ENCODE data around the gene FAM241A. TPM values are rescaled to one million over a fixed set of nuclear protein-coding genes. Genes with fewer than 3 reads are reported as not detected.
A peak's percentile ranks its signal among the peaks of the same experiment; 100 is the strongest.
"Not testable (repeated sequence)": the region's sequence is repeated elsewhere in the genome, so short reads cannot be mapped to it uniquely, and the experiment has no call there.

The FAM241A gene
- total RNA-seq, 2 donors from 2014 or later: 4.2 to 5.0 TPM

DNA sequence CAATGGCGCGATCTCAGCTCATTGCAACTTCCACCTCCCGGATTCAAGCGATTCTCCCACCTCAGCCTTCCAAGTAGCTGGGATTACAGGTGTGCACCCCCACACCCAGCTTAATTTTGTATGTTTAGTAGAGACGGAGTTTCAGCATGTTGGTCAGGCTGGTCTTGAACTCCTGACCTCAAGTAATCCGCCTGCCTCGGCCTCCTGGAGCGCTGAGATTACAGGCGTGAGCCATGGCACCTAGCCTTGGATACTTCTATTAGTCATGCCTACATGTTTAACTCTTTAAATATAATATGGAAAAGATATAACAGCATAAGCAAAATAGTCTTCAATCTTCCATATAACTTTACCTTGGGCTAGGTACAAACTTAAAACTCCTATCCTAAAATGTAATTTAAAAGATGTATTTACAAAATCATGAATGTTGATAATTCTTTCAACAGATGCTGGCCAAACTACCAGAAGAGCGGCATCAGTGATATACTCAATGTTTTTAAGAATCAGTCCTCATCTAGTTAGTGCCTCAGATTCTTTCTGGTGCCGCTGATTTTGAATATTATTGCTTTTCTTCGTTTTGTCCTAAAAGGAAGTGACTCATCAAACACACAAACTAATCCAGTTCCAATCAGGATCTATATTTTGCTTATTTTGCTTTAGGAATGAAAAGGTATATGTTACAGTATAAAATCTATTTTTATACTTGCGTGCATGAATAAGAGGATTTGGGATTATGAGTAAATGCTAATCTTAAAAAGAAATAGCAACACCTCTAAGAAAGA lies 23.7 kb downstream of the FAM241A start:
- Mint-ChIP-seq H3K27me3 (ENCODE audit: low read depth) (no peaks in the 10 kb centered on the region), H3K4me1 (ENCODE audit: low read depth) (peaks cover 40% of the 10 kb centered on the region), H3K36me3 (ENCODE audit: insufficient read depth in 2 of 2) (peaks cover 0 to 4% of the 10 kb centered on the region in 2 donors), H3K9me3 (no peaks in the 10 kb centered on the region), H3K4me3 (no peak overlapping the region), H3K27ac (no peak overlapping the region)
- no peak for ATAC-seq (replicated peaks in 1 of 2)
- no peak for DNase-seq

DNA sequence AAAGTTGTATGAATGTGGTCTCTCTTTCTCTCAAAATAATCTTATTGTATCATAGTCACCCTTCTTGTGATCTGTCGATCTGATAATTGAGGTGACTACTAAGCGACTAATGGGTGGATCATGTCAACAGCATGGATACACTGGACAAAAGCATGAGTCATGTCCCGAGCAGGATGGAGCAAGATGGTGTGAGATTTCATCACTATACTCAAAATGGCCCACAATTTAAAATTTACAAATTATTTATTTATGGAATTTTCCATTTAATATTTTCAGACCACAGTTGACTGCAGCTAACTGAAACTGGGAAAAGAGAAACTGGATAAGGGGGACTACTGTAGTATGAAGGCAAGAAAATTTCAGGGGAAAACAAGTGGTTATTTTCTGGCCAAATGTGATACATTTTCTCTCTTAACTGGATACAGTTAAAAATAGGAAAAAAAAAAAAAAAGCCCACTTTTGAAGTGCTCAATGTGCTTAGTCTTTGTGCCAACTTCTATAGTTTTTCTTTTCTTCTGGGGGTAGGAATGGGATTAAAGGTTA lies 25.3 kb downstream of the FAM241A start:
- ATAC-seq (replicated peaks in 1 of 2) (peak; percentile 57 to 79), DNase-seq (no peak)
- Mint-ChIP-seq H3K4me3 (peak overlapping the region; percentile 23 to 60), H3K27ac (peak overlapping the region; percentile 54), H3K9me3 (no peaks in the 10 kb centered on the region), H3K4me1 (ENCODE audit: low read depth) (peaks cover 52% of the 10 kb centered on the region), H3K36me3 (ENCODE audit: insufficient read depth in 2 of 2) (peaks cover 0 to 9% of the 10 kb centered on the region in 2 donors), H3K27me3 (ENCODE audit: low read depth) (no peaks in the 10 kb centered on the region)

DNA sequence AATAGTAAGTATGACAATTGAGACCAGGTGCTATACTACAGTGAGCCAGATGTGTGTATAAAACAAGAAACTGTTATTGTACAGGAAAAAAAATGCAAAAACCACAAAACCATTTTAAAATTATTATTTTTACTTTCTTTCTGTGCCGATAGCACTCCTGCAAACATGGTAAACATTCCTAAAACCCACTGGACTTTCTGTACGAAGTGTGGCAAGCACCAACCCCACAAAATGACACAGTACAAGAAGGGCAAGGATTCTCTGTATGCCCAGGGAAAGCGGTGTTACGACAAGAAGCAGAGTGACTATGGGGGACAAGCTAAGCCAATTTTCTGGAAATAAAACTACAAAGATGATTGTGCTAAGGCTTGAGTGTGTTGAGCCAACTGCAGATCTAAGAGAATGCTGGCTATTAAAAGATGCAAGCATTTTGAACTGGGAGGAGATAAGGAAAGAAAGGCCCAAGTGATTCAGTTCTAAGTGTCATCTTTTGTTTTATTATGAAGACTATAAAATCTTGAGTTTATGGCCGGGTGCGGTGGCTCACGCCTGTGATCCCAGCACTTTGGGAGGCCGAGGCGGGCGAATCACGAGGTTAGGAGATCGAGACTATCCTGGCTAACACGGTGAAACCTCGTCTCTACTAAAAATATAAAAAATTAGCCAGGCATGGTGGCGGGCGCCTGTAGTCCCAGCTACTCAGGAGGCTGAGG lies 26.0 kb downstream of the FAM241A start:
- Mint-ChIP-seq H3K4me1 (ENCODE audit: low read depth) (peaks cover 59% of the 10 kb centered on the region), H3K4me3 (peak overlapping the region in 1 of 2 donors; percentile 60)
- H3K27ac Mint-ChIP-seq; H3K36me3 Mint-ChIP-seq (ENCODE audit: insufficient read depth in 2 of 2); DNase-seq; H3K9me3 Mint-ChIP-seq; H3K27me3 Mint-ChIP-seq (ENCODE audit: low read depth): not testable (repeated sequence)
- ATAC-seq (replicated peaks in 1 of 2): peak in 1 of 2 donors; percentile 27

DNA sequence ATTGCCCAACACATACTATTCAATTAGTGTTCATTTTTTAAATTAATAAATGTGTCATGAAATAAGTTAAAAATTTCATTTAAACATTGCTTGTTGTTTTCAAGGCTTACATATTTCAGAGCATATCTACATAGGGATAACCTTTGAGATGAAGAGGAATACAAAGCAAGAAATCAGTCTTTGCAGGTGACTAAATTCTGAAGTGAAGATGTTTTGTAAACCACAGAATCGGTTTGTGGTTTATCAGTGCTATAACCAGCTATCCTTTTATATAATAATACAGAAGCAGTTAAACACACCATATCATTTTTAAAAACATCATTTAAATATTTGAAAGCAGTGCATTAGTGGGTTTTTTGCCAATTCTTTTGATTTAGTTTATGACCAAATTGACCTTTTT lies 26.9 kb downstream of the FAM241A start:
- ATAC-seq (replicated peaks in 1 of 2): peak; percentile 32 to 38

DNA sequence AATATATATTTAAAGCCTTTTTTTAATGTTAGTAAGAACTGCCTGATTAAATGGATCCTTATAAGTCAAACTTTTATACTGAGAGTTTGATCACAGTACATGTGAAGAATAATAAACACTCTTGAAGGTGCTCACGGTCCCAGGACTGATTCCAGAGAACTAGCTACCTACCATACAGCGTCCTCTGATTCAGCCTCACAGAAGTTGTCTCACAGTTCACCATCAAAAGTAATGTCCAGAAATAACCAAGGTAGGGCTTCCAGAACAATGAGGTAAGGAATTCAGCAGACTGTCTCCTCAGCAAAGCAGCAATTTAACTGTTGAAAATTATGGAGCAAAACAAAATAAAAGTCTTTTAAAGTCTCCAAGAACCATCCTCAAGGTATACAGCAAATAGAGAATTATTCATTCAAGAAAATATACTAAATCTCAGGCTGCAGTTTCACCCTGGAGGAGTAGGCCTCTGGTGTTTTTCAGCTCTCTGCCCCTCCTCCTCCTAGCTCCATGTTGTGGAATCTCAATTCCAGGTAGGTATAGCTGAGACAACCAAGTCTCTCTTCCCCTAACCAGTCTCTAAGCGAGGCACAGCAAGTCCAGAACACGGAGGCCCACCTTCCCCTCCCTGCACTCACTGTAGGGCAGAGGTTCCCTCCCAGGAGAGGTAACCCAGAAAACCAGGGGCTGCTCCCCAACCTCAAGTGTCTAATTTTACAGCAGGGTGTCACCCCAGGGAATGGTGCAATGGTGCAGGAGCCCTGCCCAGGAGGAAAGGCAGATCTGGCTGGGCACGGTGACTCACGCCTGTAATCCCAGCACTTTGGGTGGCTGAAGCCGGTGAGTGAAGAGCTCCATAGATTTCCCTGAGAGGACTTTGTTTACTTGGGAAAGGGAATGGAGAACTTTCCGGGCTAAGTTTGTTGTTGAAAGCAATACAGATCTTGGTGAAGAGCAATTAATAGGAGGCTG lies 28.6 kb downstream of the FAM241A start:
- H3K36me3 Mint-ChIP-seq (ENCODE audit: insufficient read depth in 2 of 2): peaks cover 0 to 9% of the 10 kb centered on the region in 2 donors
- peaks cover 70% of the 10 kb centered on the region for H3K4me1 Mint-ChIP-seq (ENCODE audit: low read depth)
- no peak overlapping the region for H3K4me3 Mint-ChIP-seq
- H3K9me3 Mint-ChIP-seq: no peaks in the 10 kb centered on the region
- H3K27me3 Mint-ChIP-seq (ENCODE audit: low read depth): no peaks in the 10 kb centered on the region
- ATAC-seq (replicated peaks in 1 of 2) (no peak), DNase-seq (no peak)
- H3K27ac Mint-ChIP-seq: no peak overlapping the region

More for the DNA sequence above, 26.9 kb downstream of the FAM241A start:
- H3K27me3 Mint-ChIP-seq (ENCODE audit: low read depth): no peaks in the 10 kb centered on the region
- H3K9me3 Mint-ChIP-seq: no peaks in the 10 kb centered on the region
- peaks cover 68% of the 10 kb centered on the region for H3K4me1 Mint-ChIP-seq (ENCODE audit: low read depth)
- H3K36me3 Mint-ChIP-seq (ENCODE audit: insufficient read depth in 2 of 2): peaks cover 0 to 9% of the 10 kb centered on the region in 2 donors
- H3K27ac Mint-ChIP-seq: no peak overlapping the region
- no peak overlapping the region for H3K4me3 Mint-ChIP-seq
- DNase-seq: no peak

DNA sequence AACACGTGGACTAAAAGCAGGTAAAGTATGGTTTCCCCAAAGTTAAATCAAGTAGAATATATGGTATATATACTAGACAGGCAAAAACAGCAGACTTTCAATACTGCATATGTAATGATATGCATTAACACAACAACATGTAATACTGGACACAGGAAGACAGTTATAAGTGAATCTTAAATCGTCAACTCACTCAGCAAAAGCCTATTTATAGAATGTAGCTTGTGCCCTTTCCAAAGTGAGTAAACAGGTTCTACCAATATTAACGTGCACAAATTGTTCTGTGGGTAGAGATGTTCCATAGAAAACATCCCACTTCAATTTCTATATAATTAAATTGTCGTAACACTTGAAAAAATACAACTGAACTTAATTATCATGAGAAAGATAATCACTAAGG lies 30.6 kb downstream of the FAM241A start:
- peaks cover 57% of the 10 kb centered on the region for H3K4me1 Mint-ChIP-seq (ENCODE audit: low read depth)
- no peak overlapping the region for H3K27ac Mint-ChIP-seq
- DNase-seq: no peak
- H3K36me3 Mint-ChIP-seq (ENCODE audit: insufficient read depth in 2 of 2): peaks cover 0 to 9% of the 10 kb centered on the region in 2 donors
- no peaks in the 10 kb centered on the region for H3K9me3 Mint-ChIP-seq
- ATAC-seq (replicated peaks in 1 of 2): no peak
- H3K4me3 Mint-ChIP-seq: peak overlapping the region in 1 of 2 donors; percentile 15
- H3K27me3 Mint-ChIP-seq (ENCODE audit: low read depth): no peaks in the 10 kb centered on the region

DNA sequence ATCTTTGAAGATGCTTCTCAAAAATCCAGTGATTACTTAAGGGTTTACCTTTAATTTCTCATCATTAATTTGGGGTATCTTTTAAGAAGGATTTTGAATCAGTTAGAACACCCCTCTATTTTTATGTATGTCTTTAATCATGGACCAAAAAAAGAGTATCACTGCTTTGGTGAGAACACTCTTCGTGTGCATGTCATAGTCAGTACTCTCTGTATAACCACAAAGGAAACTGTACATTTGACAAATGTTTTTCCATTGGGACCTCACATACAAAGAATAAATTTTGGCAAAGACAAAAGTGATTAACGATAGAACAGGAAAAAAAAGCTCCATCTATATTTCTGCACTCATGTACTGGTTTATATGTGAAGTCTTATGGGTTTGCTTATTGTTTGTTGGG lies 31.3 kb downstream of the FAM241A start:
- peak overlapping the region; percentile 22 to 41 for H3K4me3 Mint-ChIP-seq

DNA sequence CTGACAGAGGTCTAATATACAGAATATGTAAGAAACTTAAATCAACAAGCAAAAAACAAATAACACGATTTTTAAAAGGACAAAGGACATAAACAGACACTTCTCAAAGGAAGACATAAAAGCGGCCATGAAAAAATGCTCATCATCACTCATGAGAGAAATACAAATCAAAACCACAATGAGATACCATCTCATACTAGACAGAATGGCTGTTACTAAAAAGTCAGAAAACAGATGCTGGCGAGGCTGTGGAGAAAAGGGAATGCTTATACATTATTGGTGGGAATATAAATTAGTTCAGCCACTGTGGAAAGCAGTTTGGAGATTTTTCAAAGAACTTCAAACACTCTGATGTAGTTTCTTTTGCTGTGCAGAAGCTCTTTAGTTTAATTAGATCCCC lies 33.5 kb downstream of the FAM241A start:
- H3K4me1 Mint-ChIP-seq (ENCODE audit: low read depth): peaks cover 73% of the 10 kb centered on the region
- H3K4me3 Mint-ChIP-seq; H3K27ac Mint-ChIP-seq; H3K27me3 Mint-ChIP-seq (ENCODE audit: low read depth); DNase-seq; H3K9me3 Mint-ChIP-seq; ATAC-seq (replicated peaks in 1 of 2): not testable (repeated sequence)
- H3K36me3 Mint-ChIP-seq (ENCODE audit: insufficient read depth in 2 of 2): peaks cover 1 to 15% of the 10 kb centered on the region in 2 donors

More for the DNA sequence above, 31.3 kb downstream of the FAM241A start:
- Mint-ChIP-seq H3K9me3 (no peaks in the 10 kb centered on the region), H3K4me1 (ENCODE audit: low read depth) (peaks cover 57% of the 10 kb centered on the region), H3K27ac (no peak overlapping the region), H3K27me3 (ENCODE audit: low read depth) (no peaks in the 10 kb centered on the region), H3K36me3 (ENCODE audit: insufficient read depth in 2 of 2) (peaks cover 0 to 12% of the 10 kb centered on the region in 2 donors)
- peak; percentile 47 to 77 for ATAC-seq (replicated peaks in 1 of 2)
- no peak for DNase-seq

DNA sequence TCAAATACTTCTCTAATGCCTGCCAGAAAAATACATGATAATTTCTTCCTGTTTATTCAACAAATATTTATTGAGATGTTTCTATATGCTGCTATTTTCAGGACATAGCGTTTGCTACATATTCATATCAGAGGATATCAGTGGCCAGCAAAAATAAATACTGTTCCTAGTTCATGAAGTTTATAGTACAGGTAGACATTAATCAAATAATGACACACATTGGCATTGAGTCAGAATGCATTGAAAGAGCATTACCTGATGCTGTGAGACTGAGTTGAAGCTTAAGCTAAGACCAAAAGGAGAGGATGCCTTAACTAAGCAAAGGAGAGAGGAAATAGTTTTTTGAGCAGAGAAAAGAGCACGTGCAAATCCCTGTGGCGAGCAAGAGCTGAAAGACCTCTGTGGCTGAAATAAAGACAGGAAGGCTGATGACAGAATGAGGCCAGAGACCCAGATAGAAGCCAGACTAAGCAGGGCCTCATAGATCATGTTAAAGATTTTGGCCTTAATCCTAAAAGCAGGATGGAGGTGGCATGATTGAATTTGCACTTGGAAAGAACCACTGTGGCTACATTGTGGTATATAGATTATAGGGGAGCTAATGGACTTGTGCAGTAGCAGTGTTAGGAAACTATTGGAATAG lies 36.2 kb downstream of the FAM241A start:
- H3K27me3 Mint-ChIP-seq (ENCODE audit: low read depth): no peaks in the 10 kb centered on the region
- no peak overlapping the region for H3K4me3 Mint-ChIP-seq
- H3K36me3 Mint-ChIP-seq (ENCODE audit: insufficient read depth in 2 of 2): peaks cover 1 to 10% of the 10 kb centered on the region in 2 donors
- ATAC-seq (replicated peaks in 1 of 2) (no peak), DNase-seq (no peak)
- H3K9me3 Mint-ChIP-seq: no peaks in the 10 kb centered on the region
- no peak overlapping the region for H3K27ac Mint-ChIP-seq
- peaks cover 67% of the 10 kb centered on the region for H3K4me1 Mint-ChIP-seq (ENCODE audit: low read depth)

DNA sequence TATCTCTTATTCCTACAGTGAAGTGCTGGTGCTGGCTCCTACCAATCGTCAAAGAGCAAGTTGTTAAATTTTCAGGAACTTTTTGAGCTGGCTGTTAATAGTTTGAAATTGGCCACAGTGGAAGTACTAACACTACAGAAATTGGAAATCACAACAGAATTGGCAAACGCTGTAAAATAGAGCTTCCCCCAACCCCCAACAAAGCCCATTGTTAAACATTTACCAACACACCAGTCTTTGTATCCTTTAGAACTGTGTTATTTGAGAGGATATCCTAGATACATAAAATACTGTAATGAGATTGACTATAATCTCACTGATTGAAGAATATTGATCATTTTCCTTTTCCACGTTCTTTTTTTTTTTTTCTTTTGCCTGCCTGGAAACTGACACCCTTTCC lies 37.4 kb downstream of the FAM241A start:
- peaks cover 1 to 11% of the 10 kb centered on the region in 2 donors for H3K36me3 Mint-ChIP-seq (ENCODE audit: insufficient read depth in 2 of 2)
- peak overlapping the region in 1 of 2 donors; percentile 36 for H3K4me3 Mint-ChIP-seq
- H3K27ac Mint-ChIP-seq: no peak overlapping the region
- peaks cover 56% of the 10 kb centered on the region for H3K4me1 Mint-ChIP-seq (ENCODE audit: low read depth)
- H3K9me3 Mint-ChIP-seq: no peaks in the 10 kb centered on the region
- H3K27me3 Mint-ChIP-seq (ENCODE audit: low read depth): no peaks in the 10 kb centered on the region
- DNase-seq: no peak
- ATAC-seq (replicated peaks in 1 of 2): no peak

DNA sequence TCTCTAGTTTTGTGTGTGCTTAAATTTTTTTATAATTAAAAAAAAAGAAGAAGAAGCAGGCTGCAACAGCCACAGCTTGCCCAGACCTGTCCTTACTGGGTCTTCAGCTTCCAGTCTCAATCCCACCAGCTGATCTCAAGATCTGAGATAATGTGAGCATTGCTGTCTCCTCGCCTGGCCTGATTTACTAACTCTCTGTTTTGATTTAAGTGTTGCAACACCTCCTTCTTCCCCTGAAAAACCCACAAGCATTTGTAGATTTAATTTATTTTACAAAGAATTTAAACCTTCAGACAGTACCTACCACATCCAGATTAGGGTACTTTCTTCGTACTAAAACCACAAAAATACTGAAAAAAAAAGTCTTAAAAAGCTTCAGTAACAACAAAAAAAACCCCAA lies 38.0 kb downstream of the FAM241A start:
- DNase-seq (no peak), ATAC-seq (replicated peaks in 1 of 2) (peak in 1 of 2 donors; percentile 51)
- no peaks in the 10 kb centered on the region for H3K9me3 Mint-ChIP-seq
- peak overlapping the region; percentile 28 to 59 for H3K4me3 Mint-ChIP-seq
- peaks cover 3 to 13% of the 10 kb centered on the region in 2 donors for H3K36me3 Mint-ChIP-seq (ENCODE audit: insufficient read depth in 2 of 2)
- peaks cover 55% of the 10 kb centered on the region for H3K4me1 Mint-ChIP-seq (ENCODE audit: low read depth)
- H3K27ac Mint-ChIP-seq: peak overlapping the region; percentile 88
- no peaks in the 10 kb centered on the region for H3K27me3 Mint-ChIP-seq (ENCODE audit: low read depth)

DNA sequence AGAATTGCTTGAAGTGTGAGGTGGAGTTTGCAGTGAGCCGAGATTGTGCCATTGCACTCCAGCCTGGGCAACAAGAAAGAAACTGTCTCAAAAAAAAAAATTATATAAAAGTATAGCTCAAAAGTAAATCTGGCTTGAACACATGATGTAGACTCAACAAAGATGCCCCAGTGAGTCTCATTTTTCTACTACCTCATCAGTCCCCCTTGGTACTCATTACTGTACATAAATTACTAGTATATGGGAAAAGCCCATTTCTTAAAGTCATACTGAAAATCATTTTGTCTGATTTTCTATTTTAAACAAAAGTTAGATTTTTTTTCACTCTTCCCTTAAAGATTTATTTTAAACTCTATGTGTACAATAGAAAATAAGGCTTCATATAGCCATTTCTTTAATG lies 39.2 kb downstream of the FAM241A start:
- DNase-seq (no peak), ATAC-seq (replicated peaks in 1 of 2) (peak; percentile 86 to 93)
- H3K36me3 Mint-ChIP-seq (ENCODE audit: insufficient read depth in 2 of 2): peaks cover 3 to 13% of the 10 kb centered on the region in 2 donors
- H3K27ac Mint-ChIP-seq: no peak overlapping the region
- H3K4me3 Mint-ChIP-seq: peak overlapping the region in 1 of 2 donors; percentile 24
- no peaks in the 10 kb centered on the region for H3K27me3 Mint-ChIP-seq (ENCODE audit: low read depth)
- no peaks in the 10 kb centered on the region for H3K9me3 Mint-ChIP-seq
- peaks cover 48% of the 10 kb centered on the region for H3K4me1 Mint-ChIP-seq (ENCODE audit: low read depth)
